GM10266 (cell line): ENCODE measurements around the gene METTL23.
"Not testable (repeated sequence)": the region's sequence is repeated elsewhere in the genome, so short reads cannot be mapped to it uniquely, and the experiment has no call there.

Source experiments
- DNase-seq: peaks from one replicate; pipeline ENCODE4 v3.0.0; 2012; ENCODE audit errors: extremely low spot score
- TF ChIP-seq, protein P1 (sequence below): IDR thresholded peaks from 2 replicates; pipeline ENCODE4 v1.5.1; 2012; ENCODE audit warnings: mild to moderate bottlenecking, low read depth; ENCODE audit not compliant: control insufficient read depth, insufficient read depth; ENCODE audit errors: missing control alignments

METTL23 gene

DNA sequence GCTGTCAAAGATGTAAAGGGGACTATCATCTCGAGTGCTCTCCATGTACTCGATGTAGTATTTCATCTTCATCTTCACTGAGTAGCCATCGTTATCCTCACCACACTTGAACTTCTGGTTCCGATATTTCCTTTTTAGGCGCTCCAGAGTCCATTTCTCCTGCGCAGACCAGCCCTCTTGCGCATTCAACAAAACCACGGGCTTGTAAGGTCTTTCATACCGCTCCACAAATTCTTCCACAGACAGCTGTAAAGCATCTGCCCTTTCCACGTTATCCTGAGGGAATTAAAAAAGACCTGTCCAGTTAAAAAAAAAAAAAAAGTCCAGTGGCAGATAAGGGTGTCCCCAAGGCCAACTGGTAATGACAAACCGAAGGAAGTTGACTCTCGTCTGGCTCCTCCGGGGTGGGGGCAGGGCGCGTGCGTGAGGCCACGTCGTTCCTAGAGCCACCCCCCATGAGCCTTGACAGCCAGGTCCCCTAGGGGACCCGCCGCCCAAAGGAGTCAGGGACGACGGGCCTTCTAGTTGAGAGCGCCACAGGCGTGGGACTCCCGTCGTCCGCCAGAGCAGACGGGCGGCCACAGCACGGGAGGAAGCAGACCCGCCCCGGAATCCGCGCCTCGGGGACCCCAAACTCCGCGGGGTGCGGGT is 934 bp upstream of the METTL23 start:
- peak; percentile 76 for DNase-seq
- TF ChIP-seq, protein P1, sequence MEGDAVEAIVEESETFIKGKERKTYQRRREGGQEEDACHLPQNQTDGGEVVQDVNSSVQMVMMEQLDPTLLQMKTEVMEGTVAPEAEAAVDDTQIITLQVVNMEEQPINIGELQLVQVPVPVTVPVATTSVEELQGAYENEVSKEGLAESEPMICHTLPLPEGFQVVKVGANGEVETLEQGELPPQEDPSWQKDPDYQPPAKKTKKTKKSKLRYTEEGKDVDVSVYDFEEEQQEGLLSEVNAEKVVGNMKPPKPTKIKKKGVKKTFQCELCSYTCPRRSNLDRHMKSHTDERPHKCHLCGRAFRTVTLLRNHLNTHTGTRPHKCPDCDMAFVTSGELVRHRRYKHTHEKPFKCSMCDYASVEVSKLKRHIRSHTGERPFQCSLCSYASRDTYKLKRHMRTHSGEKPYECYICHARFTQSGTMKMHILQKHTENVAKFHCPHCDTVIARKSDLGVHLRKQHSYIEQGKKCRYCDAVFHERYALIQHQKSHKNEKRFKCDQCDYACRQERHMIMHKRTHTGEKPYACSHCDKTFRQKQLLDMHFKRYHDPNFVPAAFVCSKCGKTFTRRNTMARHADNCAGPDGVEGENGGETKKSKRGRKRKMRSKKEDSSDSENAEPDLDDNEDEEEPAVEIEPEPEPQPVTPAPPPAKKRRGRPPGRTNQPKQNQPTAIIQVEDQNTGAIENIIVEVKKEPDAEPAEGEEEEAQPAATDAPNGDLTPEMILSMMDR, result no peak

DNA sequence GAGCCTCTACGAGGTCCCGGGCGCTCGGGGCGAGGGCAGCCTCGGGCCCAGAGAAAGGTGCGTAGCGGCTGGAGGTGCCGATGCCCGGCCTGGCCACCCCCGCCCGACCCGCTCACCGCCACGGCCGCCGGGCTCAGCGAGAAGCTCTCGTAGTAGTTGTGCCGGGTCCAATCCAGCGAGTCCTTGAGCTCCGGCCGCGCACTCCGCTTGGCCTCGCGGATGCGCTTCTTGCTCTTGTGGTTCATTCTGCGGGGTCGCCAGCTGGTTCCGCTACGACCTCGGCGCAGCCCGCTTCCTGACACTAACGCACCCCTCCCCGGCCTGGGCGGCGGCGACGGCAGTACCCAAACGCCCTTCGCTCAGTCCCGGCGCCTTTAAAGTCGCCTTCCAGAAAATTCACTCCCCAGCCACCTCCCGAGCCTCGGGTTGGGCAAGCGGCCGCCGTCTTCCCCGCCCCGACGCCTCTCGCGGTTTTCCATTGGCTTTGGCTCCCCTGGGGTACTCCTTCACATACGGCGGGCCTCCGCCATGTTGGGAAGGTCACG is 336 bp upstream of the METTL23 start, which contains the start of gene JMJD6:
TSS of gene JMJD6 (minus strand) at position 376 of the 545 bp plus-strand sequence. CDS start at position 245, 131 bp downstream.
- TF ChIP-seq, protein P1, result no peak

DNA sequence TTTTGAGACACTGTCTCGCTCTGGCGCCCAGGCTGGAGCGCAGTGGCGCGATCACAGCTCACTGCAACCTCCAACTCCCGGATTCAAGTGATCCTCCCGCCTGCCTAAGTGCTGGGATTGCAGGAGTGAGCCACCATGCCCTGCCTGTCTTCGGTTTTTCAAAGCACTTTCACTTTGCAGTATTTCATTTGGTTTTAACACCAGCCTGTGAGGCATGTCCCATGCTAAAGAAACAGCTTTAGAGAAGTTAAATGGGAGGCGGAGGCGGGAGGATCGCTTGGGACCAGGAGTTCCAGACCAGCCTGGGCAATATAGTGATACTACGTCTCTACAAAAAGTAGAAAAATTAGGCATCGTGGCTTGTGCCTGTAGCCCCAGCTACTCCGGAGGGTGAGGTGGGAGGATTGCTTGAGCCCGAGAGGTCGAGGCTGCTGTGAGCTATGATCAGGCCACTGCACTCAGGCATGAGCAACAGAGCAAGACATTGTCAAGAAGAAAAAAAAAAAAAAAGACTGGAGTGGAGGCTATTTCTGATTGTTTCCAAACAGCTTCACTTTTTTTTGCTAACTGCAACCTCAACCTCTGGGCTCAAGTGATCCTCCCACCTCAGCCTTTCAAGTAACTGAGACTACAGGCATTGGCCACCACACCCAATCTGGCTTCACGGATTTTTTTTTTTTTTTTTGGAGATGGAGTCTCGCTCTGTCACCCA is 1.3 kb downstream of the METTL23 start:
- TF ChIP-seq, protein P1, result no peak
- no peak for DNase-seq

More for the DNA sequence above, 336 bp upstream of the METTL23 start, which contains the start of gene JMJD6:
- peak; percentile 96 for DNase-seq

DNA sequence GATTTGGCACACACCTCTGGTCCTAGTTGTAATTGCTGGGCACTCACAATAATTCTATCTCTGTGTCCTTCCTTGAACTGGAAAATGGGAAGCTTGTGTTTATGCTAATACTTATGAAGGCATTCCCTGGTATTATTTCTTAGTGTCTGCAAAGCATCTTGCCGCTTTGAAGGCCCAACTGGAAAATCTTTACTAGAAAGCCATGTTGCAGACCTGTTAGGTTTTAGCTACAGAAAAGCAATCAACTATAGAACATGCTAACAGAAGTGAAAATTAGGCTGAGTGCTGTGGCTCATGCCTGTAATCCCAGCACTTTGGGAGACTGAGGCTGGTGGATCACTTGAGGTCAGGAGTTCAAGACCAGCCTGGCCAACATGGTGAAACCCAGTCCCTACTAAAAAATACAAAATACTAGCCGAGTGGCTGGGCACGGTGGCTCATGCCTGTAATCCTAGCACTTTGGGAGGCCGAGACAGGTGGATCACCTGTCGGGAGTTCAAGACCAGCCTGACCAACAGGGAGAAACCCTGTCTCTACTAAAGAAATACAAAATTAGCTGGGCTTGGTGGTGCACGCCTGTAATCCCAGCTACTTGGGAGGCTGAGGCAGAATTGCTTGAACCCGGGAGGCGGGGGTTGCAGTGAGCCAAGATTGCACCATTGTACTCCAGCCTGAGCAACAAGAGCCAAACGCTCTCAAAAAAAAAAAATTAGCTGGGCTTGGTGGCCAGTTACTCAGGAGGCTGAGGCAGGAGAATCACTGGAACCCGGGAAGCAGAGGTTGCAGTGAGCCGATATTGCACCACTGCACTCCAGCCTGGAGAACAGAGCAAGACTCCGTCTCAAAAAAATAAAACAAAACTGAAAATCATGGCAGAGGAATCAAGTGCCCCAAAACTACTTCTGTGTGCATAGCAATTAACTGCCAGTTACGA is 5.4 kb downstream of the METTL23 start:
- DNase-seq, result not testable (repeated sequence)

DNA sequence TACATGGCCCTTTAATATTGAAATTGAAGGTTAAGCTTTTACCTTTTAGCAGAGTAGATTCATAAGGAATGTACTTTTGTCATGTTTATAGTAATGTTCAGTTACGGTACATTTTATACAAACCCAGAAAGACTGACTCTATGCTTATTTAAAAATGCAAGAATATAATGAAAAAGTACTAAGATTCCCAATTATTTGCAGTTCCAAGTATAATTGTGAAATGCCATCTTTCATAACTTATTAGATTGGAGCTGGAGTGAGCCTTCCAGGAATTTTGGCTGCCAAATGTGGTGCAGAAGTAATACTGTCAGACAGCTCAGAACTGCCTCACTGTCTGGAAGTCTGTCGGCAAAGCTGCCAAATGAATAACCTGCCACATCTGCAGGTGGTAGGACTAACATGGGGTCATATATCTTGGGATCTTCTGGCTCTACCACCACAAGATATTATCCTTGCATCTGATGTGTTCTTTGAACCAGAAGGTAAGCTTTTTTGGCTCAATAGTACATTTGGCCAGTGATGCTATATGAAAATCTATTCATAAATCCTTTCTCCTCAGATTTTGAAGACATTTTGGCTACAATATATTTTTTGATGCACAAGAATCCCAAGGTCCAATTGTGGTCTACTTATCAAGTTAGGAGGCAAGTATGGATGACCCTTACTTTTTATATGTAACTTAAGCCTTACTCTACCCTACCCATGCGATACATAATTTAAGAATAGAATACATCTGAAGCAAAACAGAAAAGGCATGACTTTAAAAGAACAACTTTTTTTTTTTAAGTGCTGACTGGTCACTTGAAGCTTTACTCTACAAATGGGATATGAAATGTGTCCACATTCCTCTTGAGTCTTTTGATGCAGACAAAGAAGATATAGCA is 6.3 kb downstream of the METTL23 start:
- TF ChIP-seq, protein P1, result no peak
- DNase-seq, result no peak

DNA sequence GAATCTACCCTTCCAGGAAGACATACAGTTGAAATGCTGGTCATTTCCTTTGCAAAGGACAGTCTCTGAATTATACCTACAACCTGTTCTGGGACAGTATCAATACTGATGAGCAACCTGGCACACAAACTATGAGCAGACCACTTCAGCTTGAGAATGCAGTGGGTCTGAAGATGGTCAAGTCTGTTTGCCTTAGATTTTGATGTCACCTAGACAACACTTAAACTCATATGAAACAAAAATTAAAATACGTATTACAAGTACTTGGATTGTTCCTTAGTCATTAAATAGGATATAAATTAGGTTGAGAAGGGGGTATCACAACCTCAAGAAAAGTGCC is 6.9 kb downstream of the METTL23 start:
- TF ChIP-seq, protein P1, result no peak
- DNase-seq, result no peak
